K562 (cell line): ENCODE data around the gene RGS17. TPM values are rescaled to one million over a fixed set of nuclear protein-coding genes. Genes with fewer than 3 reads are reported as not detected.

Experiments used
- C11orf30 ChIP-seq: fragments of 450-650 bp; IDR thresholded peaks from 2 replicates; pipeline ENCODE4 v1.6.1; 2016; ENCODE audit warnings: low read depth, mild to moderate bottlenecking
- ESRRB ChIP-seq: fragments of 250-450 bp; sonication (Bioruptor Pico); IDR thresholded peaks from 2 replicates; pipeline ENCODE4 v1.5.0; 2020; ENCODE audit warnings: mild to moderate bottlenecking, moderate library complexity, borderline replicate concordance
- MBD2 ChIP-seq: sonication (generic); IDR thresholded peaks from 2 replicates; pipeline ENCODE4 v1.6.1; 2016; ENCODE audit warnings: low read depth, borderline replicate concordance
- MXI1 ChIP-seq: IDR thresholded peaks from 2 replicates; pipeline ENCODE4 v1.6.1; 2011; ENCODE audit warnings: low read depth, mild to moderate bottlenecking, improper control_type of control experiment, low read length
- RFX1 ChIP-seq: fragments of 450-650 bp; IDR thresholded peaks from 2 replicates; pipeline ENCODE4 v1.6.1; 2016; ENCODE audit warnings: mild to moderate bottlenecking, moderate library complexity
- SMAD4 ChIP-seq: fragments of 250-450 bp; sonication (Bioruptor Pico); conservative IDR thresholded peaks from 2 replicates; pipeline ENCODE4 v1.8.0; 2021; ENCODE audit warnings: inconsistent platforms, mild to moderate bottlenecking, moderate library complexity
- WHSC1 ChIP-seq: IDR thresholded peaks from one replicate; pipeline ENCODE4 v1.6.1; 2012; ENCODE audit warnings: low read length, control low read depth, inconsistent platforms
- ZBTB40 ChIP-seq, 2 experiments: fragments of 450-650 bp in 1 of 2; sonication (generic) in 1 of 2; formaldehyde crosslinking in 1 of 2; IDR thresholded peaks; 2 replicates each; pipeline versions ENCODE4 v1.7.1 to v1.9.0; 2016 to 2022; ENCODE audit warnings: inconsistent platforms in 1 of 2, mild to moderate bottlenecking in 1 of 2, missing genetic modification reagents in 1 of 2
- polyA plus RNA-seq, 8 experiments: library from polyadenylated mRNA; depleted of rRNA in 4 of 8; stranded (reverse) in 5 of 8; unstranded in 3 of 8; fragments of >200 nt; fragmentation: Nextera tagmentation in 2 of 8; fragmentation: Illumina TruSeq in 1 of 8; extraction: Ambion mirVana in 2 of 8; extraction: Trizol in 1 of 8; gene quantifications; 2 replicates each; pipeline versions ENCODE4 v1.2.1 to v1.2.3, GENCODE V29; 2011 to 2014; ENCODE audit warnings: inconsistent platforms in 1 of 8, missing spikeins in 1 of 8
- total RNA-seq, 7 experiments: library from RNA; depleted of rRNA in 6 of 7; stranded (reverse); fragments of >200 nt in 6 of 7; fragmentation: Illumina TruSeq in 2 of 7; extraction: Trizol in 2 of 7; gene quantifications; 2 replicates each; pipeline versions ENCODE4 v1.2.1 to v1.2.3, GENCODE V29; 2011 to 2021; ENCODE audit warnings: low replicate concordance in 1 of 7
- TF ChIP-seq, protein P1 (sequence below): fragments of 250-450 bp; sonication (Bioruptor Pico); IDR thresholded peaks from 2 replicates; pipeline ENCODE4 v1.6.1; 2021; ENCODE audit warnings: mild to moderate bottlenecking
- TF ChIP-seq, protein P2 (sequence below): fragments of 250-450 bp; sonication (Bioruptor Pico); IDR thresholded peaks from 2 replicates; pipeline ENCODE4 v1.8.0; 2022; ENCODE audit warnings: inconsistent platforms
- TF ChIP-seq, protein P3 (sequence below), 2 experiments: fragments of 450-650 bp in 1 of 2; IDR thresholded peaks; 2 replicates each; pipeline ENCODE4 v1.6.1; 2011 to 2017; ENCODE audit warnings: low read depth in 2 of 2, antibody characterized with exemption in 1 of 2, borderline replicate concordance in 1 of 2, low read length in 1 of 2, mild to moderate bottlenecking in 1 of 2, mixed read lengths in 1 of 2; ENCODE audit not compliant: control insufficient read depth in 1 of 2

Gene RGS17
- total and polyA plus RNA-seq, 9 of the 15 experiments (the other 6 are each of a cell fraction or from before 2014, with no cell fraction given), result 0.01 to 0.14 (median 0.08) TPM; not detected in 6

- TF ChIP-seq, protein P1, sequence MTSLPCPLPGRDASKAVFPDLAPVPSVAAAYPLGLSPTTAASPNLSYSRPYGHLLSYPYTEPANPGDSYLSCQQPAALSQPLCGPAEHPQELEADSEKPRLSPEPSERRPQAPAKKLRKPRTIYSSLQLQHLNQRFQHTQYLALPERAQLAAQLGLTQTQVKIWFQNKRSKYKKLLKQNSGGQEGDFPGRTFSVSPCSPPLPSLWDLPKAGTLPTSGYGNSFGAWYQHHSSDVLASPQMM (CRISPR knock-in tag), result no peak
- TF ChIP-seq SMAD4 (CRISPR knock-in tag) (no peak), MBD2 (no peak), ZBTB40 (IDR thresholded peaks at IDR 0.05) (no peak), ZBTB40 (CRISPR knock-in tag; IDR thresholded peaks at IDR 0.05) (no peak), MXI1 (no peak), RFX1 (no peak), ESRRB (CRISPR knock-in tag) (no peak), C11orf30 (no peak), WHSC1 (no peak)
- TF ChIP-seq, protein P2, sequence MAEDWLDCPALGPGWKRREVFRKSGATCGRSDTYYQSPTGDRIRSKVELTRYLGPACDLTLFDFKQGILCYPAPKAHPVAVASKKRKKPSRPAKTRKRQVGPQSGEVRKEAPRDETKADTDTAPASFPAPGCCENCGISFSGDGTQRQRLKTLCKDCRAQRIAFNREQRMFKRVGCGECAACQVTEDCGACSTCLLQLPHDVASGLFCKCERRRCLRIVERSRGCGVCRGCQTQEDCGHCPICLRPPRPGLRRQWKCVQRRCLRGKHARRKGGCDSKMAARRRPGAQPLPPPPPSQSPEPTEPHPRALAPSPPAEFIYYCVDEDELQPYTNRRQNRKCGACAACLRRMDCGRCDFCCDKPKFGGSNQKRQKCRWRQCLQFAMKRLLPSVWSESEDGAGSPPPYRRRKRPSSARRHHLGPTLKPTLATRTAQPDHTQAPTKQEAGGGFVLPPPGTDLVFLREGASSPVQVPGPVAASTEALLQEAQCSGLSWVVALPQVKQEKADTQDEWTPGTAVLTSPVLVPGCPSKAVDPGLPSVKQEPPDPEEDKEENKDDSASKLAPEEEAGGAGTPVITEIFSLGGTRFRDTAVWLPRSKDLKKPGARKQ, result no peak
- TF ChIP-seq, protein P3, sequence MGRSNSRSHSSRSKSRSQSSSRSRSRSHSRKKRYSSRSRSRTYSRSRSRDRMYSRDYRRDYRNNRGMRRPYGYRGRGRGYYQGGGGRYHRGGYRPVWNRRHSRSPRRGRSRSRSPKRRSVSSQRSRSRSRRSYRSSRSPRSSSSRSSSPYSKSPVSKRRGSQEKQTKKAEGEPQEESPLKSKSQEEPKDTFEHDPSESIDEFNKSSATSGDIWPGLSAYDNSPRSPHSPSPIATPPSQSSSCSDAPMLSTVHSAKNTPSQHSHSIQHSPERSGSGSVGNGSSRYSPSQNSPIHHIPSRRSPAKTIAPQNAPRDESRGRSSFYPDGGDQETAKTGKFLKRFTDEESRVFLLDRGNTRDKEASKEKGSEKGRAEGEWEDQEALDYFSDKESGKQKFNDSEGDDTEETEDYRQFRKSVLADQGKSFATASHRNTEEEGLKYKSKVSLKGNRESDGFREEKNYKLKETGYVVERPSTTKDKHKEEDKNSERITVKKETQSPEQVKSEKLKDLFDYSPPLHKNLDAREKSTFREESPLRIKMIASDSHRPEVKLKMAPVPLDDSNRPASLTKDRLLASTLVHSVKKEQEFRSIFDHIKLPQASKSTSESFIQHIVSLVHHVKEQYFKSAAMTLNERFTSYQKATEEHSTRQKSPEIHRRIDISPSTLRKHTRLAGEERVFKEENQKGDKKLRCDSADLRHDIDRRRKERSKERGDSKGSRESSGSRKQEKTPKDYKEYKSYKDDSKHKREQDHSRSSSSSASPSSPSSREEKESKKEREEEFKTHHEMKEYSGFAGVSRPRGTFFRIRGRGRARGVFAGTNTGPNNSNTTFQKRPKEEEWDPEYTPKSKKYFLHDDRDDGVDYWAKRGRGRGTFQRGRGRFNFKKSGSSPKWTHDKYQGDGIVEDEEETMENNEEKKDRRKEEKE (IDR thresholded peaks at IDR 0.05; ENCODE audit: borderline replicate concordance in 1 of 2, control insufficient read depth in 1 of 2, low read depth in 2 of 2, low read length in 1 of 2), result no peak
Measured at GRCh38 chr6:152981989-152982903, 148.8 kb downstream of the RGS17 start (continued).
